HCT116 (cell line): ENCODE data around the gene PADI3. TPM values are rescaled to one million over a fixed set of nuclear protein-coding genes. Genes with fewer than 3 reads are reported as not detected.

Source experiments
- ATAC-seq: fragments of 200-7000 bp; cut with Tn5 transposase; 2 replicates; pipeline ENCODE4 v1.9.1; 2020; ENCODE audit warnings: mild to moderate bottlenecking, moderate library complexity
- BruUV-seq: library from RNA; stranded (reverse); fragments of 400-500 nt; replicated peaks from 2 replicates; lab custom pipeline; 2021; lab: Mats Ljungman, UMichigan
- CTCF ChIA-PET: fragments of 300-600 bp; sonication (Branson Sonifier 250); formaldehyde crosslinking; loops from one replicate; lab custom pipeline; 2021; ENCODE audit warnings: antibody characterized with exemption; lab: Charles Lee
- POLR2A ChIA-PET: fragments of 300-600, 350-600 bp; sonication (Branson Sonifier 250); formaldehyde crosslinking; loops from one replicate; lab custom pipeline; 2021; ENCODE audit warnings: antibody characterized with exemption; lab: Charles Lee
- RAD21 ChIA-PET, 2 experiments: fragments of 300-600 bp; sonication (Branson Sonifier 250); formaldehyde crosslinking; loops; one replicate each; lab custom pipeline; 2023; ENCODE audit warnings: low total read pairs in 2 of 2; ENCODE audit not compliant: uncharacterized antibody in 2 of 2, unreplicated experiment in 2 of 2, low non-redundant PET in 1 of 2; lab: Charles Lee
- DNase-seq: peaks from one replicate; pipeline ENCODE4 v3.0.0-alpha.2; 2010; ENCODE audit warnings: low read depth, low spot score
- H2AFZ ChIP-seq: fragments of 200-600 bp; shearing (Covaris generic), sonication (generic); 2 replicates; pipeline ENCODE4 v1.6.1; 2017; ENCODE audit warnings: low read depth, mixed run types, mixed read lengths, antibody characterized with exemption, low read length; ENCODE audit not compliant: poor library complexity, severe bottlenecking
- H3K27ac ChIP-seq: 2 replicates; pipeline ENCODE4 v1.5.1; 2012; ENCODE audit warnings: low read depth, low read length
- H3K27me3 ChIP-seq: fragments of 200-600 bp; sonication (generic); 2 replicates; pipeline ENCODE4 v1.6.1; 2016; ENCODE audit warnings: mixed run types, low read length, mixed read lengths; ENCODE audit not compliant: insufficient read depth
- H3K36me3 ChIP-seq, 2 experiments: fragments of 200-500 bp in 1 of 2; fragments of 200-600 bp in 1 of 2; sonication (Bioruptor generic) in 1 of 2; sonication (generic) in 1 of 2; 2 replicates each; pipeline versions ENCODE4 v1.5.1 to v1.6.1; 2014 to 2016; ENCODE audit warnings: low read length in 2 of 2, inconsistent platforms in 1 of 2, mixed read lengths in 1 of 2, mixed run types in 1 of 2; ENCODE audit not compliant: insufficient read depth in 2 of 2, control insufficient read depth in 1 of 2
- H3K4me1 ChIP-seq, 2 experiments: fragments of 200-600 bp in 1 of 2; sonication (generic) in 1 of 2; 2 replicates each; pipeline versions ENCODE4 v1.5.1 to v1.6.1; 2012 to 2017; ENCODE audit warnings: low read length in 2 of 2, inconsistent platforms in 1 of 2, mild to moderate bottlenecking in 1 of 2, mixed read lengths in 1 of 2, mixed run types in 1 of 2, moderate library complexity in 1 of 2; ENCODE audit not compliant: insufficient read depth in 2 of 2, control insufficient read depth in 1 of 2
- H3K4me2 ChIP-seq: fragments of 200-600 bp; sonication (generic); 2 replicates; pipeline ENCODE4 v1.6.1; 2017; ENCODE audit warnings: mixed run types, low read length, mixed read lengths
- H3K4me3 ChIP-seq, 2 experiments: fragments of 200-600 bp in 1 of 2; sonication (generic) in 1 of 2; replicated peaks in 1 of 2; 2 replicates each; pipeline ENCODE4 v1.5.1; 2011 to 2016; ENCODE audit warnings: low read length in 2 of 2, control low read depth in 1 of 2, low read depth in 1 of 2, mild to moderate bottlenecking in 1 of 2, mixed read lengths in 1 of 2, mixed run types in 1 of 2
- H3K79me2 ChIP-seq: fragments of 200-600 bp; sonication (generic); 2 replicates; pipeline ENCODE4 v1.6.1; 2017; ENCODE audit warnings: mild to moderate bottlenecking, mixed run types, low read length, moderate library complexity, mixed read lengths; ENCODE audit not compliant: insufficient read depth
- H3K9ac ChIP-seq: fragments of 200-600 bp; sonication (generic); 2 replicates; pipeline ENCODE4 v1.6.1; 2016; ENCODE audit warnings: low read length, mixed read lengths
- H3K9me2 ChIP-seq: fragments of 200-600 bp; sonication (generic), shearing (Covaris generic); 2 replicates; pipeline ENCODE4 v1.6.1; 2017; ENCODE audit warnings: mixed run types, mild to moderate bottlenecking, moderate library complexity; ENCODE audit not compliant: insufficient read depth
- H3K9me3 ChIP-seq, 2 experiments: fragments of 200-500 bp in 1 of 2; fragments of 200-600 bp in 1 of 2; sonication (Bioruptor generic) in 1 of 2; sonication (generic) in 1 of 2; 2 replicates each; pipeline ENCODE4 v1.6.1; 2014 to 2017; ENCODE audit warnings: low read length in 2 of 2, mixed read lengths in 2 of 2, inconsistent platforms in 1 of 2, low read depth in 1 of 2, mild to moderate bottlenecking in 1 of 2, mixed run types in 1 of 2, moderate library complexity in 1 of 2; ENCODE audit not compliant: control insufficient read depth in 1 of 2, insufficient read depth in 1 of 2
- H4K20me1 ChIP-seq: fragments of 200-600 bp; sonication (generic), shearing (Covaris generic); 2 replicates; pipeline ENCODE4 v1.6.1; 2017; ENCODE audit warnings: mixed run types, mild to moderate bottlenecking, moderate library complexity; ENCODE audit not compliant: insufficient read depth
- ATF3 ChIP-seq: IDR thresholded peaks from 2 replicates; pipeline ENCODE4 v1.6.1; 2012
- CBX3 ChIP-seq: IDR thresholded peaks from 2 replicates; pipeline ENCODE4 v1.6.1; 2012; ENCODE audit warnings: low read depth
- EZH2phosphoT487 ChIP-seq: fragments of 200-600 bp; IDR thresholded peaks from 2 replicates; pipeline ENCODE4 v1.6.1; 2018; ENCODE audit warnings: antibody characterized with exemption, borderline replicate concordance
- FOSL1 ChIP-seq: IDR thresholded peaks from 2 replicates; pipeline ENCODE4 v1.6.1; 2012; ENCODE audit warnings: low read depth
- JUND ChIP-seq: IDR thresholded peaks from 2 replicates; pipeline ENCODE4 v1.6.1; 2012
- POLR2AphosphoS5 ChIP-seq: IDR thresholded peaks from 2 replicates; pipeline ENCODE4 v1.6.1; 2011; ENCODE audit warnings: mild to moderate bottlenecking, low read depth, low read length, moderate library complexity
- YY1 ChIP-seq: IDR thresholded peaks from 2 replicates; pipeline ENCODE4 v1.6.1; 2011; ENCODE audit warnings: low read length, low read depth, moderate library complexity, mild to moderate bottlenecking; ENCODE audit not compliant: insufficient replicate concordance; ENCODE audit errors: extremely low read depth
- intact Hi-C: fragments of 100-400 bp; cut with micrococcal nuclease; formaldehyde crosslinking; loops from 2 replicates; pipeline ENCODE4 v1.10.0; 2022
- total RNA-seq: library from RNA; stranded (reverse); gene quantifications from one replicate; pipeline ENCODE4 v1.2.1, GENCODE V29; 2021; ENCODE audit not compliant: unreplicated experiment

Gene PADI3
- total RNA-seq, 1 experiment from 2014 or later, result 0.93 TPM

GRCh38 chr1:17292299-17293160, 43.6 kb downstream of the PADI3 start:
- TF ChIP-seq FOSL1, result peak; percentile 23; the same call in 1 of the 2 replicates
- TF ChIP-seq JUND, result peak; percentile 44; the same call in 1 of the 2 replicates
- TF ChIP-seq CBX3, result no peak
- H3K4me2 ChIP-seq, result peak overlapping the region; percentile 35; the same call in 1 of the 2 replicates
- no peak overlapping the region for H3K27ac ChIP-seq
- no peaks in the 10 kb centered on the region; the same call in 1 of the 2 replicates for H3K27me3 ChIP-seq
- no peak overlapping the region for H2AFZ ChIP-seq
- CTCF ChIA-PET, result no interaction called here
- intact Hi-C loops, result no loop called here
- no peaks in the 10 kb centered on the region for H3K9me2 ChIP-seq
- H4K20me1 ChIP-seq, result no peaks in the 10 kb centered on the region
- H3K79me2 ChIP-seq, result no peaks in the 10 kb centered on the region
- BruUV-seq, result no TSS peak
- H3K36me3 ChIP-seq, result no peaks in the 10 kb centered on the region
- no peak for DNase-seq
- H3K4me3 ChIP-seq, result no peak overlapping the region
- ATAC-seq, result peak; percentile 59
- peaks cover 10 to 15% of the 10 kb centered on the region in 2 experiments for H3K4me1 ChIP-seq
- no peak overlapping the region for H3K9ac ChIP-seq
- POLR2A ChIA-PET, result interaction anchor here (0.6 kb wide), 1 partner anchor 85 kb away, joined by 4 read pairs; no protein-coding TSS in a partner anchor
- RAD21 ChIA-PET, result no interaction called here
- H3K9me3 ChIP-seq, result no peaks in the 10 kb centered on the region

- Histone ChIP-seq H3K27ac (no peak overlapping the region), H3K36me3 (no peaks in the 10 kb centered on the region), H3K79me2 (no peaks in the 10 kb centered on the region), H3K9me2 (no peaks in the 10 kb centered on the region), H2AFZ (no peak overlapping the region), H3K27me3 (no peaks in the 10 kb centered on the region; the same call in 1 of the 2 replicates), H4K20me1 (no peaks in the 10 kb centered on the region), H3K9ac (no peak overlapping the region), H3K4me1 (peaks cover 10% of the 10 kb centered on the region in 2 experiments), H3K9me3 (no peaks in the 10 kb centered on the region), H3K4me3 (no peak overlapping the region), H3K4me2 (no peak overlapping the region)
- TF ChIP-seq FOSL1 (0 out of 2 replicates have a peak, but pooled peaks have one; percentile 8), ATF3 (no peak), EZH2phosphoT487 (no peak), YY1 (no peak), POLR2AphosphoS5 (no peak)
- BruUV-seq, result no TSS peak
- intact Hi-C loops, result no loop called here
- POLR2A ChIA-PET, result no interaction called here
- RAD21 ChIA-PET, result no interaction called here
- CTCF ChIA-PET, result no interaction called here
- ATAC-seq (no peak), DNase-seq (no peak)
Observed at GRCh38 chr1:17293681-17294425, 45.0 kb downstream of the PADI3 start.
